GM12864 (cell line): ENCODE measurements around the gene TOM1.
A peak's percentile ranks its signal among the peaks of the same experiment; 100 is the strongest.

ENCODE experiments used
- DNase-seq: peaks from one replicate; pipeline ENCODE4 v3.0.0-alpha.2; 2011; ENCODE audit warnings: low read depth
- H3K4me3 ChIP-seq: 2 replicates; pipeline ENCODE4 v1.5.1; 2011; ENCODE audit warnings: mild to moderate bottlenecking, low read depth, low read length, control low read depth
- TF ChIP-seq, protein P1 (sequence below): IDR thresholded peaks from 2 replicates; pipeline ENCODE4 v1.5.1; 2011; ENCODE audit warnings: low read depth, mild to moderate bottlenecking, moderate library complexity, low read length, control low read depth, inconsistent platforms; ENCODE audit errors: missing control alignments

Gene TOM1

DNA sequence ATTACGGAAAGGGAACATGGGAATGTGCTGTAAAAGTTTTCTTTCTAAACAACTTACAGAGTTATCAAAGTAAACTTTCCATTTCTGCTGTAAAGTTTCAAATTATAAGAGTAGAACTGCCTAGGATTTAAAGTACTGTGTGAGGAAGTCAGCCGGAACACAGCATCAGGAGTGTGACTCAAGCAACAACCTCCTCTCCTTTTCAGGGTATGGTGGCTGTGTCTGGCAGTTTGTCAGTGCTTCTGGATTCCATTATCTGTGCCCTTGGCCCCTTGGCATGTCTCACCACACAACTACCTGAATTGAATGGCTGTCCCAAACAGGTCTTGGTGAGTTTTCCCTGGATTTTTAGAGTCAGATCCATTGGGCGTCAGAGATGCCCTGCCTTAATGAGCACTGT lies 6.9 kb upstream of the TOM1 start:
- DNase-seq, result no peak
- no peak overlapping the region for H3K4me3 ChIP-seq
- TF ChIP-seq, protein P1, sequence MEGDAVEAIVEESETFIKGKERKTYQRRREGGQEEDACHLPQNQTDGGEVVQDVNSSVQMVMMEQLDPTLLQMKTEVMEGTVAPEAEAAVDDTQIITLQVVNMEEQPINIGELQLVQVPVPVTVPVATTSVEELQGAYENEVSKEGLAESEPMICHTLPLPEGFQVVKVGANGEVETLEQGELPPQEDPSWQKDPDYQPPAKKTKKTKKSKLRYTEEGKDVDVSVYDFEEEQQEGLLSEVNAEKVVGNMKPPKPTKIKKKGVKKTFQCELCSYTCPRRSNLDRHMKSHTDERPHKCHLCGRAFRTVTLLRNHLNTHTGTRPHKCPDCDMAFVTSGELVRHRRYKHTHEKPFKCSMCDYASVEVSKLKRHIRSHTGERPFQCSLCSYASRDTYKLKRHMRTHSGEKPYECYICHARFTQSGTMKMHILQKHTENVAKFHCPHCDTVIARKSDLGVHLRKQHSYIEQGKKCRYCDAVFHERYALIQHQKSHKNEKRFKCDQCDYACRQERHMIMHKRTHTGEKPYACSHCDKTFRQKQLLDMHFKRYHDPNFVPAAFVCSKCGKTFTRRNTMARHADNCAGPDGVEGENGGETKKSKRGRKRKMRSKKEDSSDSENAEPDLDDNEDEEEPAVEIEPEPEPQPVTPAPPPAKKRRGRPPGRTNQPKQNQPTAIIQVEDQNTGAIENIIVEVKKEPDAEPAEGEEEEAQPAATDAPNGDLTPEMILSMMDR, result no peak

DNA sequence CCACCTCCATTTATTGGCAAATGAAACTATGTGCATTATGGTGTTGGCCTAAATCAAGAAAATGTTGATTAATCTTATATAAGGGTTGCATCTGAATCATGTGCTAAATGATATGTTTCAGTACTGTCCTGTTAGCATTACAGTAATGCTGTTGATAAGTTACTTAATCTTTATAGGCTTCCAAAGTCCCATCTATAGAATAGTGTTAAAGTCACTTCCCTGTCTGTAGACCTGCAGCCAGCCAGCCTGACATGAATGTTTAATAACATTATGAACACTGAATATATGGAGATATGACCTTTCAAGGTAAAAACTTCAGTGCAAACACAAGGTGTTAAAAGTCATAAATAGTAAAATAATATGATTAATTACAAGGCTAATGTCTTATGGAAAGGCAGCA lies 3.6 kb upstream of the TOM1 start:
- no peak for DNase-seq
- TF ChIP-seq, protein P1, result no peak
- no peak overlapping the region for H3K4me3 ChIP-seq

- TF ChIP-seq, protein P1, result no peak
- DNase-seq, result no peak
- peak overlapping the region; percentile 84 for H3K4me3 ChIP-seq
Observed at GRCh38 chr22:35299217-35299672, 449 bp upstream of the TOM1 start.

DNA sequence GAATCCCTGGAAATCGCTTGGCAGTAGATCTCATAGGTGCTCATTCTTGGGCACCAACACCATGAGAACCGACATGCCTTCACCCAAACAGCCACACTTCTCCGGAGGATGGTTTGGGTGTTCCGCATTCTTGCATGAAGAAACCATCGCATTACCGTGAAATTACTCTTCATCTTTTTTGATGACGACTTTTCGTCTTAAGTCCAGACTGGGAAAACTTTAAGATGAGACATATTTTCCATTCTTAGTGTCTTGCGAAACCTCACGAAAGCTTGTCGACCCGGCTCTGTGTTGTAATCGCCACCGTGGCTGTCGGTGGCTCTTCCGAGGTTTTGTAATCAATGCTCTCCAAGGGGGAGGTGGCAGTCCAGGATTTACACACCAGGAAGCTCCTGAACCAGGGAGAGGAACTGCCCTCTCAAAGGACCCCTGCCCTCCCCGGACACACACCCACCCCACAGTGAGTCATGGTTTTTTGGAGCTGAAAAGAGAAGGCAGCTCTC lies 1.7 kb downstream of the TOM1 start:
- no peak for DNase-seq
- no peak overlapping the region for H3K4me3 ChIP-seq
- TF ChIP-seq, protein P1, result no peak

DNA sequence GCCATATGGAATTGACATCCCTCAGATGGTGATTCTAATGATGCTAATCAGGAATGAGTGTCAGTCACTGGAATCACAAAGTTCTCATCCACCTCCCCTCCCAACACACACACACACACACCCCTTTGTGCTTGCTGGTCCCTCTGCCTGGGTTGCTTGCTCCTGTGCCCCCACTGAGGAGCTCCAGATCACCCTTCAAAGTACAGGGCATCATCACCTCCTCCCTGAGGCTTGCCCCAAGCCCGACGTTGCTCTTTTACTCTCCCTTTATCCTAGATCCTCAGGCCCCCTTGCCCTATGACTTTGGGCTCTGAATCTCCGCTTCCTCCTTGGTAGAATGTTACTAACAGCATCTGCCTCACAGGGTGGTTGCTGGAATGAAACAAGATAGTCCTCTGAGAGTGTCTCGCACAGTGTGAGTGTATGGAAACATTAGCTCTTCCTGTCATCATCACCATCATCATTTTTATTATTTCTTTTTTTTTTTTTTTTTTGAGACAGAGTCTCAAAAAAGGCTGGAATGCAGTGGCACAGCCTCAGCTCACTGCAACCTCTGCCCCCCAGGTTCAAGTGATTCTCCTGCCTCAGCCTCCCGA lies 3.4 kb downstream of the TOM1 start:
- TF ChIP-seq, protein P1, result no peak
- DNase-seq, result no peak
- H3K4me3 ChIP-seq, result no peak overlapping the region

DNA sequence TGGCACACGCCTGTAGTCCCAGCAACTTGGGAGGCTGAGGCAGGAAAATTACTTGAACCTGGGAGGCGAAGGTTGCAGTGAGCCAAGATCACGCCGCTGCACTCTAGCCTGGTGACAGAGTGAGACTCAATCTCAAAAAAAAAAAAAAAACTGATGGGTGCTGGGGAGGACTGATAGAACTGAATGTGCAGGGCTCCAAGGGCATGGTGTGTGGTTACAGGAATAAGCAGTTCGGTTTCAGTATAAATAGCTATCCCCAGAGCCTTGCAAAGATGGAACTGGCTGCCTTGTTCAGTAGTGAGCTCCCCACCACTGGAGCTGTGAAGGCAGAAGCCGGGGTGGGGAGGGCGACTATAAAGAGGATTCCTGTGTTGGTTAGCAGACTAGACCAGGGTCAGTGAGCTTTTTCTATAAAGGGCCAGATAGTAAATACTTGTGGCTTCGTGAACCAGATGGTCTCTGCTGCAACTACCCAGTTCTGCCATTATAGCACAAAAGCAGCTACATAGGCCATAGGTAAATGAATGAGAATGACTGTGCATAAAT lies 5.9 kb downstream of the TOM1 start:
- no peak for DNase-seq
- TF ChIP-seq, protein P1, result no peak
- H3K4me3 ChIP-seq, result no peak overlapping the region
